HepG2 (cell line): ENCODE data around the gene APOA1. TPM values are rescaled to one million over a fixed set of nuclear protein-coding genes. Genes with fewer than 3 reads are reported as not detected.

ENCODE experiments used
- CBX1 ChIP-seq: IDR thresholded peaks from one replicate; pipeline ENCODE4 v1.6.1; 2016; ENCODE audit warnings: antibody characterized with exemption, low read depth
- FOXP1 ChIP-seq, 2 experiments: fragments of 450-650 bp in 1 of 2; IDR thresholded peaks; 2 replicates each; pipeline ENCODE4 v1.6.1; 2017 to 2018; ENCODE audit warnings: antibody characterized with exemption in 1 of 2
- GABPB1 ChIP-seq: IDR thresholded peaks from 2 replicates; pipeline ENCODE4 v1.6.1; 2016; ENCODE audit warnings: mild to moderate bottlenecking, missing genetic modification reagents, moderate library complexity, missing compliant biosample characterization
- HIC2 ChIP-seq: sonication (generic); formaldehyde crosslinking; IDR thresholded peaks from 2 replicates; pipeline ENCODE4 v1.9.0; 2022; ENCODE audit warnings: low read depth, missing genetic modification reagents
- HIVEP1 ChIP-seq: sonication (generic); formaldehyde crosslinking; IDR thresholded peaks from 2 replicates; pipeline ENCODE4 v1.4.0; 2020; ENCODE audit warnings: mild to moderate bottlenecking, missing genetic modification reagents
- HNRNPK ChIP-seq: fragments of 200-400 bp; formaldehyde crosslinking; IDR thresholded peaks from 2 replicates; pipeline ENCODE4 v1.6.1; 2018; ENCODE audit warnings: low read length, low read depth, moderate library complexity, mild to moderate bottlenecking; ENCODE audit not compliant: poor library complexity, severe bottlenecking
- MAX ChIP-seq: IDR thresholded peaks from 2 replicates; pipeline ENCODE4 v1.6.1; 2012; ENCODE audit warnings: inconsistent platforms
- MIER3 ChIP-seq: IDR thresholded peaks from 2 replicates; pipeline ENCODE4 v1.6.1; 2016; ENCODE audit warnings: missing compliant biosample characterization, borderline replicate concordance
- MTA3 ChIP-seq: sonication (generic); formaldehyde crosslinking; IDR thresholded peaks from 2 replicates; pipeline ENCODE4 v1.4.0; 2020; ENCODE audit warnings: missing genetic modification reagents
- NR0B2 ChIP-seq: sonication (generic); formaldehyde crosslinking; IDR thresholded peaks from 2 replicates; pipeline ENCODE4 v1.4.0; 2020; ENCODE audit warnings: mild to moderate bottlenecking, missing genetic modification reagents
- SKIL ChIP-seq: sonication (generic); formaldehyde crosslinking; IDR thresholded peaks from 2 replicates; pipeline ENCODE4 v1.8.0; 2022; ENCODE audit warnings: missing genetic modification reagents, mild to moderate bottlenecking, moderate library complexity, borderline replicate concordance
- SMYD3 ChIP-seq: sonication (generic); formaldehyde crosslinking; IDR thresholded peaks from 2 replicates; pipeline ENCODE4 v1.8.1; 2023; ENCODE audit warnings: mild to moderate bottlenecking, missing genetic modification reagents
- TBL1XR1 ChIP-seq: fragments of 150-350 bp; IDR thresholded peaks from 2 replicates; pipeline ENCODE4 v1.6.1; 2014; ENCODE audit warnings: borderline replicate concordance, low read length; ENCODE audit not compliant: partially characterized antibody
- ZBTB8A ChIP-seq: sonication (generic); formaldehyde crosslinking; IDR thresholded peaks from 2 replicates; pipeline ENCODE4 v1.4.0; 2020; ENCODE audit warnings: mild to moderate bottlenecking, low read depth, missing genetic modification reagents, borderline replicate concordance
- ZNF10 ChIP-seq: sonication (generic); formaldehyde crosslinking; IDR thresholded peaks from 2 replicates; pipeline ENCODE4 v1.4.0; 2020; ENCODE audit warnings: mild to moderate bottlenecking, low read depth, missing genetic modification reagents, borderline replicate concordance
- ZNF180 ChIP-seq: sonication (generic); formaldehyde crosslinking; IDR thresholded peaks from 2 replicates; pipeline ENCODE4 v1.4.0; 2020; ENCODE audit warnings: low read depth, missing genetic modification reagents, borderline replicate concordance
- ZNF20 ChIP-seq: sonication (generic); formaldehyde crosslinking; IDR thresholded peaks from 2 replicates; pipeline ENCODE4 v1.4.0; 2020; ENCODE audit warnings: mild to moderate bottlenecking, moderate library complexity, missing genetic modification reagents
- ZNF234 ChIP-seq: sonication (generic); formaldehyde crosslinking; conservative IDR thresholded peaks from 2 replicates; pipeline ENCODE4 v1.5.1; 2020; ENCODE audit warnings: mild to moderate bottlenecking, missing genetic modification reagents
- ZNF282 ChIP-seq: fragments of 450-650 bp; IDR thresholded peaks from 2 replicates; pipeline ENCODE4 v1.6.1; 2018; ENCODE audit not compliant: partially characterized antibody
- ZNF367 ChIP-seq: sonication (generic); formaldehyde crosslinking; IDR thresholded peaks from 2 replicates; pipeline ENCODE4 v1.4.0; 2020; ENCODE audit warnings: missing genetic modification reagents, borderline replicate concordance
- ZNF382 ChIP-seq: sonication (generic); formaldehyde crosslinking; IDR thresholded peaks from 2 replicates; pipeline ENCODE4 v1.5.0; 2020; ENCODE audit warnings: missing genetic modification reagents, mild to moderate bottlenecking, borderline replicate concordance
- ZNF431 ChIP-seq: sonication (generic); formaldehyde crosslinking; IDR thresholded peaks from 2 replicates; pipeline ENCODE4 v1.9.0; 2022; ENCODE audit warnings: missing genetic modification reagents, low read depth, mild to moderate bottlenecking, borderline replicate concordance
- ZNF547 ChIP-seq: sonication (generic); formaldehyde crosslinking; IDR thresholded peaks from 2 replicates; pipeline ENCODE4 v1.5.1; 2020; ENCODE audit warnings: mild to moderate bottlenecking, missing genetic modification reagents
- ZNF598 ChIP-seq: sonication (generic); formaldehyde crosslinking; IDR thresholded peaks from 2 replicates; pipeline ENCODE4 v1.5.1; 2020; ENCODE audit warnings: mild to moderate bottlenecking, missing genetic modification reagents, borderline replicate concordance
- polyA plus RNA-seq, 8 experiments: library from polyadenylated mRNA; depleted of rRNA in 3 of 8; stranded (reverse) in 7 of 8; unstranded in 1 of 8; fragments of >200 nt; fragmentation: Illumina TruSeq in 4 of 8; extraction: Trizol in 4 of 8; gene quantifications; 2 replicates each; pipeline versions ENCODE4 v1.2.1 to v1.2.3, GENCODE V29; 2011 to 2016; ENCODE audit warnings: low read depth in 4 of 8, missing spikeins in 1 of 8, mixed read lengths in 1 of 8; ENCODE audit not compliant: insufficient read depth in 1 of 8
- total RNA-seq, 5 experiments: library from RNA; depleted of rRNA; stranded (reverse); fragments of >200 nt; fragmentation: Illumina TruSeq; extraction: Trizol; gene quantifications; 2 replicates each; pipeline ENCODE4 v1.2.3, GENCODE V29; 2016; ENCODE audit warnings: low read depth in 1 of 5
- TF ChIP-seq, protein P1 (sequence below): sonication (generic); formaldehyde crosslinking; IDR thresholded peaks from 2 replicates; pipeline ENCODE4 v1.8.1; 2023; ENCODE audit warnings: mild to moderate bottlenecking, missing genetic modification reagents

Gene APOA1
- total and polyA plus RNA-seq, 2 of the 13 experiments (the other 11 are each of a cell fraction or from before 2014, with no cell fraction given): 1,973 to 5,485 TPM

DNA sequence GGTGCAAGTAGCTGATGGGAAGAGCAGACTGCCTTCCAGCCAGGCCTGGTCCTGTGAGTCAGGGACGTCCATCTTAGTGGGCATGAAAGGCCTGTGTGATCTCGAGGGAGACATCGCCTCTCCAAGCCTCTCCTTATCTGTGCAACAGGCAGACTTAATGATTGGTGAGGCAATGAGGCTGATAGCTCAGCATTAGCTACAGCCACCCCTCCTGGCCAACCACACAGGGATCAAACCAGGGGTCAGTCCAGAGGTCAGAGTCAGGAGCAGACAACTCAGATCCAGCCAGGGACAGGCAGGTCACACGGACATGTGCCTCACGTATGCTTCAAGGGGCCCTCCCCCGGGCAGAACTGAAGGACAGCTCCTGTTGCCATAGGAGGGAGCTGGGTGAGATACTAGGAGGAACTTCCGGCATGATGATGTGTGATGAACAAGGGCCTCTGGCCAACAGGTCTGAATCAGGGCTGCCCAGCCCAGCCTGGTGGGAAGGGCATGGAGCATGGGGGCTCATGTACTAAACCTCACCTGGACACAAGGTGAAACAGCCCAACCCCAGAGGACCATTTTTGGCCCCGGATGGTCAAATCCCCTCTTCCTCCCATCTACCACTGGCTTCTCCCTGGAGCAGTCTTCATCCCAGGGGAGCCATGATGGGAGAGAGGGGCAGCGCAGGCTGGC lies 10.5 kb downstream of the APOA1 start (continued):
- no peak for TF ChIP-seq ZNF282
- TF ChIP-seq CBX1: peak; percentile 65
- TF ChIP-seq ZNF20 (CRISPR knock-in tag): no peak
- TF ChIP-seq HIVEP1 (CRISPR knock-in tag): peak; percentile 85
- TF ChIP-seq TBL1XR1: peak; percentile 15
- TF ChIP-seq SKIL (CRISPR knock-in tag): peak; percentile 97
- TF ChIP-seq HNRNPK: no peak
- no peak for TF ChIP-seq ZNF180 (CRISPR knock-in tag)
- TF ChIP-seq GABPB1: peak; percentile 80
- TF ChIP-seq ZNF547 (CRISPR knock-in tag): peak; percentile 45; the same call in 1 of the 2 replicates
- TF ChIP-seq ZNF598: no peak
- TF ChIP-seq SMYD3 (CRISPR knock-in tag): no peak; the same call in 1 of the 2 replicates
- 0 out of 2 replicates have a peak, but pooled peaks have one; percentile 76 for TF ChIP-seq ZBTB8A (CRISPR knock-in tag)
- 0 out of 2 replicates have a peak, but pooled peaks have one; percentile 82 for TF ChIP-seq ZNF367
- TF ChIP-seq ZNF10 (CRISPR knock-in tag): no peak
- TF ChIP-seq ZNF431 (CRISPR knock-in tag): peak; percentile 92; the same call in 1 of the 2 replicates
- no peak for TF ChIP-seq ZNF234 (CRISPR knock-in tag)
- TF ChIP-seq MAX: no peak
- TF ChIP-seq FOXP1 (IDR thresholded peaks at IDR 0.05): no peak
- peak; percentile 83 for TF ChIP-seq FOXP1 (CRISPR knock-in tag; IDR thresholded peaks at IDR 0.05)
- no peak for TF ChIP-seq MTA3 (CRISPR knock-in tag)
- peak; percentile 87 for TF ChIP-seq MIER3 (CRISPR knock-in tag)
- no peak for TF ChIP-seq ZNF382 (CRISPR knock-in tag)
- no peak for TF ChIP-seq NR0B2 (CRISPR knock-in tag)
- 0 out of 2 replicates have a peak, but pooled peaks have one; percentile 66 for TF ChIP-seq HIC2 (CRISPR knock-in tag)
- TF ChIP-seq, protein P1, sequence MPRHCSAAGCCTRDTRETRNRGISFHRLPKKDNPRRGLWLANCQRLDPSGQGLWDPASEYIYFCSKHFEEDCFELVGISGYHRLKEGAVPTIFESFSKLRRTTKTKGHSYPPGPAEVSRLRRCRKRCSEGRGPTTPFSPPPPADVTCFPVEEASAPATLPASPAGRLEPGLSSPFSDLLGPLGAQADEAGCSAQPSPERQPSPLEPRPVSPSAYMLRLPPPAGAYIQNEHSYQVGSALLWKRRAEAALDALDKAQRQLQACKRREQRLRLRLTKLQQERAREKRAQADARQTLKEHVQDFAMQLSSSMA (CRISPR knock-in tag): no peak
